Mucosa of descending colon (tissue), 3 donors: ENCODE results near the gene TPD52L2. TPM values are rescaled to one million over a fixed set of nuclear protein-coding genes. Genes with fewer than 3 reads are reported as not detected.
A peak's percentile ranks its signal among the peaks of the same experiment; 100 is the strongest.
"Not testable (repeated sequence)": the region's sequence is repeated elsewhere in the genome, so short reads cannot be mapped to it uniquely, and the experiment has no call there.

Experiments
- ATAC-seq: fragments of 200-7000 bp; cut with Tn5 transposase; one replicate; pipeline ENCODE4 v1.9.1; 2020; ENCODE audit warnings: mild to moderate bottlenecking, moderate library complexity
- DNase-seq, 3 donors: peaks; one replicate each; pipeline ENCODE4 v3.0.0-alpha.2; 2020
- H3K36me3 ChIP-seq: fragments of 200-600 bp; one replicate; pipeline ENCODE4 v1.8.0; 2021; ENCODE audit warnings: low read depth, mild to moderate bottlenecking
- H3K4me1 ChIP-seq: fragments of 200-600 bp; one replicate; pipeline ENCODE4 v1.8.0; 2021; ENCODE audit warnings: low read depth, mild to moderate bottlenecking
- H3K4me3 ChIP-seq: fragments of 200-600 bp; one replicate; pipeline ENCODE4 v1.8.0; 2021; ENCODE audit warnings: mild to moderate bottlenecking
- H3K9me3 ChIP-seq: fragments of 200-600 bp; one replicate; pipeline ENCODE4 v1.8.0; 2021; ENCODE audit warnings: mild to moderate bottlenecking
- intact Hi-C, 2 donors: fragments of 100-400 bp; cut with DNase I in 1 of 2; cut with micrococcal nuclease in 1 of 2; formaldehyde crosslinking; loops; one replicate each; pipeline versions ENCODE4 v1.11.0 to v1.11.1; 2022; cut with DNase I, micrococcal nuclease
- total RNA-seq, 3 donors: library from RNA; stranded (reverse); fragmentation: NEBNext Ultra II Directional in 2 of 3; extraction: Animal tissue kit (Norgen Biotek cat#: 25700) in 2 of 3; gene quantifications; one replicate each; pipeline versions ENCODE4 v1.2.1 to v1.2.4, GENCODE V29; 2021 to 2023
- TF ChIP-seq, protein P1 (sequence below): fragments of 200-600 bp; IDR thresholded peaks from one replicate; pipeline ENCODE4 v1.8.0; 2022; ENCODE audit warnings: antibody characterized with exemption, mild to moderate bottlenecking
- donor health status: DM: no; HTN: no; CAD: no; lungs with moderate emphysema.
- donor health status: DM: no; HTN: no; CAD: no.
- donor health status: DM: no; HTN: yes; CAD: no.

The TPD52L2 gene
- total RNA-seq, 3 donors from 2014 or later: 48.7 to 71.7 (median 55.7) TPM

DNA sequence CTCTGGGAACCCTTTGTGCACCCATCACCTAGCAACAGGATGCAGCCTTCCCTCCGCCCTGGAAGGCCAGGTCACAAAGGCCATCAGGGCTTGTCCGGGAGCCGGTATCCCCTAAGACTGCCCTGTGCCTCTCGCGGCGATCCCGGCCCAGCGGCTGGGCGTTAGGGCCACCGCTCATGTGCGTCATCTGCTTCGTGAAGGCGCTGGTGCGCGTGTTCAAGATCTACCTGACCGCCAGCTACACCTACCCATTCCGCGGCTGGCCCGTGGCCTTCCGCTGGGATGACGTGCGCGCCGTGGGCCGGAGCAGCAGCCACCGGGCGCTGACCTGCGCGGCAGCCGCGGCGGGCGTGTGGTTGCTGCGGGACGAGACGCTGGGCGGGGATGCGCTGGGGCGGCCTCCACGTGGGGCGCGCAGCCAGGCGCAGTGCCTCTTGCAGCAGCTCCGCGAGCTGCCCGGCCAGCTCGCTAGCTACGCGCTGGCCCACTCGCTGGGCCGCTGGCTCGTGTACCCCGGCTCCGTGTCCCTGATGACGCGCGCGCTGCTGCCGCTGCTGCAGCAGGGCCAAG is 3.6 kb upstream of the TPD52L2 start, which contains the start of gene ABHD16B:
Gene ABHD16B (plus strand): TSS at position 134 of the 570 bp plus-strand sequence. CDS start 43 bp downstream, at position 177.
- Histone ChIP-seq H3K36me3 (peaks cover 3% of the 10 kb centered on the region), H3K4me3 (no peak within 1 kb of the TSS), H3K4me1 (peaks cover 25% of the 10 kb centered on the region), H3K9me3 (no peaks in the 10 kb centered on the region)
- DNase-seq (peak in 1 of 3 donors; percentile 47), ATAC-seq (no peak)
- intact Hi-C loops: no loop called here
- TF ChIP-seq, protein P1, sequence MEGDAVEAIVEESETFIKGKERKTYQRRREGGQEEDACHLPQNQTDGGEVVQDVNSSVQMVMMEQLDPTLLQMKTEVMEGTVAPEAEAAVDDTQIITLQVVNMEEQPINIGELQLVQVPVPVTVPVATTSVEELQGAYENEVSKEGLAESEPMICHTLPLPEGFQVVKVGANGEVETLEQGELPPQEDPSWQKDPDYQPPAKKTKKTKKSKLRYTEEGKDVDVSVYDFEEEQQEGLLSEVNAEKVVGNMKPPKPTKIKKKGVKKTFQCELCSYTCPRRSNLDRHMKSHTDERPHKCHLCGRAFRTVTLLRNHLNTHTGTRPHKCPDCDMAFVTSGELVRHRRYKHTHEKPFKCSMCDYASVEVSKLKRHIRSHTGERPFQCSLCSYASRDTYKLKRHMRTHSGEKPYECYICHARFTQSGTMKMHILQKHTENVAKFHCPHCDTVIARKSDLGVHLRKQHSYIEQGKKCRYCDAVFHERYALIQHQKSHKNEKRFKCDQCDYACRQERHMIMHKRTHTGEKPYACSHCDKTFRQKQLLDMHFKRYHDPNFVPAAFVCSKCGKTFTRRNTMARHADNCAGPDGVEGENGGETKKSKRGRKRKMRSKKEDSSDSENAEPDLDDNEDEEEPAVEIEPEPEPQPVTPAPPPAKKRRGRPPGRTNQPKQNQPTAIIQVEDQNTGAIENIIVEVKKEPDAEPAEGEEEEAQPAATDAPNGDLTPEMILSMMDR: no peak

GRCh38 chr20:63861981-63862901 is 2.8 kb upstream of the TPD52L2 start:
- no peak overlapping the region for H3K4me3 ChIP-seq
- TF ChIP-seq, protein P1: no peak
- intact Hi-C loops: no loop called here
- no peaks in the 10 kb centered on the region for H3K9me3 ChIP-seq
- no peak for ATAC-seq
- H3K4me1 ChIP-seq: peaks cover 30% of the 10 kb centered on the region
- peak in 2 of 3 donors; percentile 39 to 51 for DNase-seq
- peaks cover 3% of the 10 kb centered on the region for H3K36me3 ChIP-seq

GRCh38 chr20:63863021-63863797 is 1.9 kb upstream of the TPD52L2 start:
- TF ChIP-seq, protein P1: no peak
- no peak for ATAC-seq
- intact Hi-C loops: no loop called here
- Histone ChIP-seq H3K36me3 (peaks cover 3% of the 10 kb centered on the region), H3K4me1 (peaks cover 28% of the 10 kb centered on the region), H3K4me3 (no peak overlapping the region), H3K9me3 (no peaks in the 10 kb centered on the region)
- no peak for DNase-seq

- intact Hi-C loops: no loop called here
- Histone ChIP-seq H3K36me3 (peaks cover 3% of the 10 kb centered on the region), H3K4me1 (peaks cover 22% of the 10 kb centered on the region), H3K9me3 (no peaks in the 10 kb centered on the region), H3K4me3 (peak overlapping the region; percentile 81)
- ATAC-seq (peak; percentile 83), DNase-seq (peak; percentile 88 to 96 (median 91))
- TF ChIP-seq, protein P1: peak; percentile 43
Measured at GRCh38 chr20:63863798-63864544, 1.1 kb upstream of the TPD52L2 start.

DNA sequence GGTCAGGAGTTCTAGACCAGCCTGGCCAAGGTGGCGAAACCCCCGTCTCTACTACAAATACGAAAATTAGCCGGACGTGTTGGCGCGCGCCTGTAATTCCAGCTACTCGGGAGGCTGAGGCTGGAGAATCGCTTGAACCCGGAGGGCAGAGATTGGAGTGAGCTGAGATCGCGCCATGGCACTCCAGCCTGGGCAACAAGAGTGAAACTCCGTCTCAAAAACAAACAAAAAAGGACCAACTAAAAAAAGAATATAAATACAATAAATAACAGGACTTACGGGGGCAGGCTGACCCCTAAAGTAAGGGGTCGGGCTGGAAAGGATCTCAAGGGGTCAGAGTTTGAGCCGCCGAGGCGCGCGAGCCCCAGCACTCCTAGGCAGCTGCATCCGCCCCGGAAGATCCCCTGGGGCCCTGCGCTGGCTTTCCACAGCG is 509 bp upstream of the TPD52L2 start:
- TF ChIP-seq, protein P1: no peak
- Histone ChIP-seq H3K4me1 (peaks cover 22% of the 10 kb centered on the region), H3K36me3 (peaks cover 3% of the 10 kb centered on the region), H3K9me3 (no peaks in the 10 kb centered on the region), H3K4me3 (peak overlapping the region; percentile 81)
- ATAC-seq: no peak
- no peak for DNase-seq
- intact Hi-C loops: no loop called here

DNA sequence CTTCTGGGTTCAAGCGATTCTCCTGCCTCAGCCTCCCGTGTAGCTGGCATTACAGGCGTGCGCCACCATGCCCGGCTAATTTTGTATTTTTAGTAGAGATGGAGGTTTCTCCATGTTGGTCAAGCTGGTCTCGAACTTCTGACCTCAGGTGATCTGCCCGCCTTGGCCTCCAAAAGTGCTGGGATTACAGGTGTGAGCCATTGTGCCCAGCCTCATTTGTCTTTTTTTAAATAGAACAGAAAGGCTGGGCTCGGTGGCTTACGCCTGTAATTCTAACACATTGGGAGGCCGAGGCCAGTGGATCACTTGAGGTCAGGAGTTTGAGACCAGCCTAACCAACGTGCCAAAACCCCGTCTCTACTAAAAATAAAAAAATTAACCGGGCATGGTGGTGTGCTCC is 2.0 kb downstream of the TPD52L2 start:
- ATAC-seq, intact Hi-C loops, DNase-seq, H3K36me3 ChIP-seq, H3K4me3 ChIP-seq, H3K9me3 ChIP-seq: not testable (repeated sequence)
- peaks cover 22% of the 10 kb centered on the region for H3K4me1 ChIP-seq
